Breast epithelium (tissue), 3 donors: ENCODE measurements around the gene ANKRD55.

Experiments used
- CTCF ChIP-seq, 3 donors: fragments of 450-650 bp; IDR thresholded peaks; one replicate each; pipeline ENCODE4 v1.5.1; 2016 to 2017; ENCODE audit warnings: antibody characterized with exemption in 3 of 3, mild to moderate bottlenecking in 3 of 3, moderate library complexity in 3 of 3
- POLR2A ChIP-seq: fragments of 450-650 bp; IDR thresholded peaks from one replicate; pipeline ENCODE4 v1.6.1; 2016; ENCODE audit warnings: antibody characterized with exemption, mild to moderate bottlenecking, moderate library complexity
- POLR2AphosphoS5 ChIP-seq, 3 donors: sonication (generic); formaldehyde crosslinking; IDR thresholded peaks; one replicate each; pipeline ENCODE4 v1.6.1; 2017; ENCODE audit warnings: antibody characterized with exemption in 3 of 3

DNA sequence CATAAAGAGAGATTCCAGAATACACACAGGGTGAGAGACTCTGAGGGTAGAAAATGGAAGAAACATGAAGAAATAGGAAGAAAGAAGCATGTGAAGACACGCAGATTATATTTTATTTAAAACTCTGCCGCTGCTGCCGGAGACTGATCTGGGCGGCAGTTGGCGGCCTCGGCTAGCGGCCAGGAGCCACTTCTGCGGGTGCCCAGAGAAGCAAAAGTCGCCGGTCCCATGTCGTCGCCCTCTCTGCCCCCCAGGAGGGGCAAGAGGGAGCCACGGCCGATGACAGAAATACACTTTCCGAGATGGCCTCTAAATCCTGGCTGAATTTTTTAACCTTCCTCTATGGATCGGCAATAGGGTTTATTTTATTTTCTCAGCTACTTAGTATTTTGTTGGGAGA lies 40.9 kb downstream of the ANKRD55 start:
- TF ChIP-seq CTCF (IDR thresholded peaks at IDR 0.05) (no peak), POLR2A (no peak), POLR2AphosphoS5 (IDR thresholded peaks at IDR 0.05) (no peak)
